HG03442 (cell line): ENCODE measurements around the gene IMMT.
"Not testable (repeated sequence)": the region's sequence is repeated elsewhere in the genome, so short reads cannot be mapped to it uniquely, and the experiment has no call there.

Experiments used
- ATAC-seq: cut with Tn5 transposase; IDR thresholded peaks from one replicate; pipeline ENCODE4 v1.9.1; 2021; ENCODE audit warnings: mild to moderate bottlenecking, moderate library complexity; ENCODE audit not compliant: unreplicated experiment

The IMMT gene

DNA sequence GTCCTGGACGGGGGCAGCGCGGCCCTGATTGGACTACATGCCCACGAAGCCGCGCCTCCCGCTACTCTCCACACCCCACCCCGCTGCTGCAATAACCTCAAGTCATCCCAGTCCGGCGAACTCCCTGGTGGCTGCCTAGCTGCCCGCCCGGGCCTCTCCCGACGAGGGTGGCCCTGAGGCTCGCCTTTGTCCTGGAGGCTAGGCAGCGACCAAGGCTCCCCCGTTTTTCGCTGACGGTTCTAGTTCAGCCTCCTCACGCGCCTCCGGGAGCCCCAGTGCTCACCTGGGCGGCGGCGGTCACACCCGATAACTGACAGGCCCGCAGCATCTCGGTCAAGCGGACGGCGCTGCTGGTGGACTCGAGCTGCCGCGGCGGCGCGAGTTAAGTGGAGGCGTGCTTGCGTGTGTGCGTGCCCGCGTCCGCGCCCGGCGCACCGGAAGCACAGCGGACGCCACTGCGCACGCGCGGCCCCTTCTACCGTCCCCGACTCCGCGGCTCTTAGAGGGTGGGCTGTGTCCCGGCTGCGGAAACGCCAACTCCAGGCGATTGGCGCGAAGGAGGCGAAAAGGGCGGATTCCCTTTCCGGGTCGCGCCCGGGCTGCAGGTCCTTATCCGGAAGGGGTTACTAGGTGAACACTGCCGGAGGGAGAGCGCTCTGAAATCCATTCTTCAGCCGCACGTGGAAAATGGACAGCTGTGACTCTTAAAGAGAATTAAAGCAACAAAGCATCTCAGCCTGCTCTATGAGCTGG lies at the start of gene IMMT:
Gene IMMT, minus strand, starts transcription at position 408 of the 753 bp plus-strand sequence. Its CDS starts 80 bp downstream, at position 328.
- ATAC-seq: peak; percentile 87

DNA sequence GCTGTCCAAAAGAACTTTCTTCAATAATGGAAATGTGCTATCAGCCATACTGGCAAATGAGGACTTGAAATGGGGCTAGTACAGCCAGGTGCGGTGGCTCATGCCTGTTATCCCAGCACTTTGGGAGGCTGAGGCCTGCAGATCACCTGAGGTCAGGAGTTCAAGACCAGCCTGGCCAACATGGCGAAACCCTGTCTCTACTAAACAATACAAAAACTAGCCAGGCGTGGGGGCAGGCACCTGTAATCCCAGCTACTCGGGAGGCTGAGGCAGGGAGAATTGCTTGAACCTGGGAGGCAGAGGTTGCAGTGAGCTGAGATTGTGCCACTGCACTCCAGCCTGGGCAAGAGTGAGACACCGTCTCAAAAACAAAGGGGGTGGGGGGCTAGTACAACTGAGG lies 49.5 kb upstream of the IMMT start:
- ATAC-seq: not testable (repeated sequence)

- no peak for ATAC-seq
Observed at GRCh38 chr2:86243950-86244733, 48.9 kb upstream of the IMMT start.

DNA sequence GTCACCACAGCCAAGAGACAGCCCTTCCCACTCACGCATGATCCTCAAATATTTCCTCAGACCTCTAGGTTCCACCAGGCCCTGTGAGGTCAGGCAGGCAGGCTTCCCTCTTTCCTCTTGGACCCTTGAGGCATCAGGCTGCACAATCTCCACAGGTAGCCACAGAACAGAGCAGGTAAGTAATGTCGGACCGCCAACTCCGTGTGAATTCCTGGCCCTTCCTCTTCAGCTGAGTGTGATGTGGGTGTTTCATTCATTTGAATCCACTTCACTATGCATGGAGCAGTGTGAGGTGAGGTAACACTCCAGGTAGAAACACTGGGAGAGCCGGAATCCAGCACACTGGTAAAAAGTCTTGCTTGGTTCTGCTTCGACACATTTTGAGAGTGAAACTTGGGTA lies 48.0 kb upstream of the IMMT start:
- no peak for ATAC-seq

- no peak for ATAC-seq
Observed at GRCh38 chr2:86241611-86242010, 46.3 kb upstream of the IMMT start.

GRCh38 chr2:86240251-86240650 lies 45.0 kb upstream of the IMMT start:
- ATAC-seq: no peak

DNA sequence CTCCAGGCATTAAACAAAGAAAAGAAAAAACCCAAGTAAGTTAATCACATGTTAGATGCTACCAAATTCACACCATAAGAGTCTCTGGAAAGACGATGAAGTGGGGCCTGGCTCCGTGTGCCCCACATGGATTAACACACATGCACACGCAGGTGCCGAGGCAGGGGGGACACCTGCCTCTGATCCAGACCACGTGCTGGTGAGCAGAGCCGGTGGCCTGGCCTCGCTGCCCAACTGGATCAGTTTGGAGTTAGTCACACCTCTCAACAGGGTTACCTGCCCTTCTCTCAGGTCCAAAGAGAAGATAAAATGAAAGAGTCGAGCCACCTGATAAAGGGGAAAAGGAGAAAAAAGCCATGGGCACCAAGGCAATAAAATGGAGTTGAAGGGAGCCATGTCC lies 44.5 kb upstream of the IMMT start:
- no peak for ATAC-seq

DNA sequence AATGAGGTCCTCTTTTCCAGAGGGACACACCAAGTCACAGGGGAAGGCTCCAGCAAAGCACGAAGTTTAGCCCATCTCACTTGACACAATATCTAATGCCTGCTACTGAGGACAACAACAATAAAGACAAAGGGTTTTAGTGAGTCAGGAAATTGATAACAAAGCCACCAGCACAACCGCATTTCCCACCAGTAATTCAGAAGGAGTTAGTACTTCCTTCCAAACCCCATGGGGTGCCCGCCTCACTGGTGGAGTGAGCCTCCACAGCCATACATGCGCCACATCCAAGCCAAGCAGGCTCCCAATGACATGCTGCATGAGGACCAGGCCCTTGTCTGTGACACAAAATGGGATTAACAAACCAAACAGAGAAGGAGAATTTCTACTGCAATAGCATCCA lies 44.1 kb upstream of the IMMT start:
- ATAC-seq: no peak

DNA sequence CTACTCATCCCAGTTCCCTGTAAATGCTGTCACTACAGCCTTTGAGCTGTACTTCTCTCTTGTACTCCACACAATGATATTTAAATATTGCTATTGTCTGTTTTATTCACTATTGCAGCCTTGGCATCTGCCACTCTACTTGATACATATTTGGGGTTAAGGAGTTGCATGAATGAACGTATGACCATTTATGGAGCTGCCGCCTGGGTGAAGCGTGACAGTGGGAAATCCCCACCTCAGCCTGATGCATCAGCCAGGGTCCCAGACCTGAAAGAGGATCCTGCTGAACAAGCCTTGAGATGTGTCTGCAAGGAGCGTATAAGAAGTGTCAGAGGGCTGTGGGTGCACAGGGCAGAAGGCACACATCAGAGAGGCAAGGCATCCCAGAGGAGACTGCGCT lies 43.1 kb upstream of the IMMT start:
- peak; percentile 85 for ATAC-seq

- no peak for ATAC-seq
Observed at GRCh38 chr2:86237172-86237571, 41.9 kb upstream of the IMMT start.

DNA sequence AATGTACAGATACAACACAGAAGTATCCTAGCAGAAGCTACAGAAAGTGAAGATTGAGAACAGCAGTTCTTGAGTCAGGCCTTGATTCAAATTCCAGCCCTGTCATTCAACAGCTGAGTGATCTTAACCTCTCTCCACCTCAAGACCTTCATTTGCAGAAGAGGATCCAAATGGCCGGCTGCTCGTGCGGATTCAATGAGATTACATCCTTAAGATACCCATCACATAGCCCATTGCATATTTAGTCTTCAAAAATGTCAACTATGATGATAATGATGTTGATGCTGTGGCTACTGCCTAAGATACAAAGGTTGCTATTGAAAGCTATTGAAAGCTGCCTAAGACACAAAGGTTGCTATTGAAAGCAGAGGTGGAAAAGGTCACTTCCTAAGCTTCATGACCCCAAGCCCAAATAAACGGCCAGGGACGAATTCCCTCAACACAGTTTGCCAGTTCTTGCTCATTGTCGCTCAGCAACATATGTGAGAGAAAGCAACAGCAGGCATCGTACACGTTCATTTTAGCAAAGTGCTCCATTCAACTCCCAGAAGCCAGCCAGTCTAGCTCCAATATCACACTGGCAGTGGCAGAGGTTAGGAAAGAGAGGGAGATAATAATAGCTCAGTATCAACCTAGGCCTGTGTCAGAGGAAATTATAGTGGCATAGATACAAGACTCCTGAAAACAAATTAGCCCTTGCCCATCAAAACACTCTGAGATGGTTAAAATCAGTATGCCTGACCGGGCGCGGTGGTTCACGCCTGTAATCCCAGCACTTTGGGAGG lies 40.1 kb upstream of the IMMT start:
- ATAC-seq: no peak

DNA sequence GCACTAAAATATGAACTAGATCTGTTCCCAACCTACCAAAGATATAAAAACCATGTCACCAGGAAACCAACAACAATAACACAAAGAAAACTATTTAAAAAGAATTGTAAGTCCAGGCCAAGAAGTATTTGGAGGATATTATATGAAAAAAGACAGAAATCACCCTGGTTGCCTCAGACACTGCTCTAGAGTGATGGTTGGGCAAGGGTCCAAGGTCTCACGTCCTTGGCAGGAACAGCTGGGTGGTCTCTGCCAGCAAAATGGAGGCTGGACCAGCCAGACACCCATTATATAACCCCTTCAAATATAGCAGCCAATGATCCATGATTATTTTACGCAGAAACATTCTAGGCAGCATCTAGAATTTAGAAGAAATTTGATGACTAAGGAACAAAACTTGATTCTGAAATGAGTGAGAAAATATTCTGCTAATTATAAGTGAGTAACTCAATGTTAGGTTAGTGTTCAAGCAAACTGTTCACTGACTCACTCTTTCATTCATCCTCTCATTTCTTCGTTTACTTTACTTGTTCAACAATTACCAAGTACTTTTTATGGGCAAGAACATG lies 39.4 kb upstream of the IMMT start:
- ATAC-seq: no peak

DNA sequence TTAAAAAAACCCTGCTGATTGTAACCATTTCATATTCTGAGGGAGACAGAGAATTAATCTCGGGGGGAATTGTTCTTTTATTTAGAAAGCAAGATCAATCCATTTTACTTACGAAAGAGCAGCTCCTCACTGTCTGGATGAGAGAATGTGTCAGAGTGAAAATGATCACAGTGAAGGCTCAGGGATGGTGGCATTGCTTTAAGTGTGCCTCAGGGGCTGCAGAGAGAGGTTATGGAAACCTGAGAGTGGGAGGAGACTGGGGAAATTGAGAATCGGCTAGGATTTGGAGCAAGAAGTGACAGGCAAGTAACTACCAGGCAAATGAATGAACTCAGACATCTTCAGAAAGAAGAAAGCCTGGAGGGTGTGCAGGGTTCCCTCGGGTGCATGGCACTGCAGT lies 38.2 kb upstream of the IMMT start:
- ATAC-seq: no peak

DNA sequence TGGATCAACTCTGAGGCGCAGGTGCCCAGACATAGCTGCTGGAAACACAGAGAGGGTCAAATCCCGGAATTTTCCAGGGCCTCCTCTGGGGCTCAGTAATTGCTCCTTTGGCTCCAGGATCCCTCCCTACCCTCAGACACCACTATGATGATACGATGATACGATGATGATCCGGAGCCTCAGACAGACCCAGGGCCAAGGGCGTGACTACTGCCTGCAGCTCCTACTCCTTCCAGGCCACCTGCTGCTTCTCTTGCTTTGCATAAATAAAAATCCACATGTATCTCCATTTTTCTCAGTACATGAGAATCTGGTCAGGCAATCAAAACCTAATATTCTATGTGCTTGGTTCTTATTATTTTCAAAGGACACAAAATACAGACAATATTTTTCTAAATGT lies 37.6 kb upstream of the IMMT start:
- ATAC-seq: no peak

GRCh38 chr2:86232373-86232784 lies 37.1 kb upstream of the IMMT start:
- no peak for ATAC-seq

DNA sequence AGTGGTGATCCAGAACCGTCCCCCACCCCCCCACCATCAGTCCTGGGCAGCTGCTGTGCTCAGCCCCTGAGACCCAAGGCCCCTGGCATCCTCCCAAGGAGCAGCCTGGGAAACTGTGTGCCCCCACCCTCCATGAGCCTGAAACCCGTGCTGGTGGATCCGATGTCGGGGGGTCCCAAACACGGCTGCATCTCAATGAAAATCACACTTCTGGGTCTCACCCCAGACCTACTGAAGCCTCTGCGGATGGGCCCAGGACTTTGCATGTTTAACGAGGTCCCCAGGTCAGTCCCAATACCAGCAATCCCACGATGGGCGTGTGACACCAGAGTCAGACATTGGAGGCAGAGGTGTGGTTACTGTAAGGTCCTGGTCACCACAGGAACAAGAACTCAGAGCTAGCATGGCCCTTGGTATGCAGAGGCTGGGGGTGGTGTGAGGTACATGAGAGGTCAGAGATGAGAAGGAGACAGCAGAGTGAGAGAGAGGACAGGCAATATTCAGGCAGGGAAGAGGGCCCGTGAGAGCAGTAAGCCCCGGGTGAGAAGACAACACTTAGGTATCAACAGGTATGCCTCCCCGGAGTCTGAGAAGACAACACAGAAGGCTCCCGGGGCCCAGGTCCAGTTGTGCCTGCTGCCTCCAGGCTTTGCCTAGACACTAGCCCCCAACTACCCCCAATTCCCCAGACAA lies 36.6 kb upstream of the IMMT start:
- ATAC-seq: no peak

DNA sequence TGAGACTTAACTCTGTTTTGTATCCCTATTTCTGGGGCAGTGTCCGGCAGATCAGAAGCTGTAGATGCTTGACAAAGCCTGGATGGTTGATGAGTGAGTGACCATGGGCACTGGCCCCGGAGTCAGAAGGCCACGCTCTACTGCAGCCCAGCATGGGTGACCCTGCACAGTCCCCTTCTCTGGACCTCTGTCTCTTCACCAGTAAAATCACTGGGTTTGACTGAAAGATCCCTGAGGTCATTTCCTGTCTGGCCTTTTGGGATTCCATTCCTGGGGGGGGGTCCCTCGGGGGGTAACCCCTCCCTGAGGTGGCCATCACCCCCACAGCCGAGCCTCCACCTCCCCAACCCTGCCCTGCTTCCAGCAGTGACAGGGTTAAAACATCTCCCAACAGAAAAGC lies 35.7 kb upstream of the IMMT start:
- no peak for ATAC-seq

DNA sequence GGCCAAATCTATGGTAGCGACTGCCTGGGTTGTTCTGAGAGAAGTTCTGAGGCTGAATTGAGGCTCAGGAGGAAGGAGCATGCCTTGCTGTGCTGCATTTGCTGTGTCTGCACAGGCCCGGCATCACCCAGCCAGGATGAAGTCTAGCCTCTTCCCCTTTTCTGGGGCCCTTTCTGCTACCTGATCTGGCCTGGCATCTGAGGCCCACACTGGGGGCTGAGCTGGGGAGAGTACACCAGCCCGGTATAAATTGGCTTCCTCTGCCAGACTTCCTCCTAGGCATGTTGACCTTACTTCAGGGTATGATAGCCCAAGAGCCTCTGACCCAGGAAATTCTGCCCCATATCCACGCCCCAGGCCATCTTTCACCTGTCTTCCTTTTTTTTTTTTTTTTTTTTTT lies 34.0 kb upstream of the IMMT start:
- ATAC-seq: no peak

DNA sequence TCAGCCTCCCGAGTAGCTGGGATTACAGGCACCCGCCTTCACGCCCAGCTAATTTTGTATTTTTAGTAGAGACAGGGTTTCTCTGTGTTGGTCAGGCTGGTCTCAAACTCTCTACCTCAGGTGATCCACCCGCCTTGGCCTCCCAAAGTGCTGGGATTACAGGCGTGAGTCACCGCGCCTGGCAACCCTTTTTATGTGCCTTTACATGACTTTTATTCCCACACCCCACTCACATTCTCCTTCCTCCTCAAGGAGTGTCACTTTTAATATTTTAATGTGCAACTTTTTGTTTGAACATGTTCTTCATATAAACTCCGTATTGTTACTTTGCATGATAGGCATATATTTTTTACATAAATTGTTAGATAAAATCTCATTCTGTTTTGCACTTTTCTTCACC lies 33.3 kb upstream of the IMMT start:
- not testable (repeated sequence) for ATAC-seq

- no peak for ATAC-seq
Observed at GRCh38 chr2:86227685-86228084, 32.4 kb upstream of the IMMT start.
